Fibroblast of mammary gland (primary cell): ENCODE measurements around the gene RFX1.

Source experiments
- DNase-seq: peaks from one replicate; pipeline ENCODE4 v3.0.0-alpha.2; 2010; ENCODE audit warnings: low read depth
- H3K4me3 ChIP-seq: 2 replicates; pipeline ENCODE4 v1.5.1; 2011; ENCODE audit warnings: low read depth, mild to moderate bottlenecking, low read length, moderate library complexity; ENCODE audit not compliant: control insufficient read depth
- CTCF ChIP-seq: conservative IDR thresholded peaks from 2 replicates; pipeline ENCODE4 v1.5.1; 2011; ENCODE audit warnings: low read depth, low read length, inconsistent platforms; ENCODE audit not compliant: control insufficient read depth, insufficient read depth

The RFX1 gene

DNA sequence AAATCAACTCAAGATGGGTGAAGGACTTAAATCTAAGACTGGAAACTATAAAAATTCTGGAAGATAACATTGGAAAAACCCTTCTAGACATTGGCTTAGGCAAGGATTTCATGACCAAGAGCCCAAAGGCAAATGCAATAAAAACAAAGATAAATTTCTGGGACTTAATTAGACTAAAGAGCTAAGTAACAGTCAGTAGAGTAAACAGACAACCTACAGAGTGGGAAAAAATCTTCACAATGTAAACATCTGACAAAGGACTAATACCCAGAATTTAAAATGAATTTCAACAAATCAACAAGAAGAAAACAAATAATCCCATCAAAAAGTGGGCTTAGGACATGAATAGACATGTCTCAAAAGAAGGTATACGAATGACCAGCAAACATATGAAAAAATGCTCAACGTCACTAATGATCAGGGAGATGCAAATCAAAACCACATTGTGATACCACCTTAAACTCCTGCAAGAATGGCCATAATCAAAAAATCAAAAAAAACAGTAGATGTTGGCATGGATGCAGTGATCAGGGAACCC is 6.3 kb upstream of the RFX1 start:
- no peak for TF ChIP-seq CTCF
- no peak overlapping the region for H3K4me3 ChIP-seq
- DNase-seq, result no peak

GRCh38 chr19:14006766-14007562 is 844 bp upstream of the RFX1 start:
- DNase-seq, result no peak
- peak overlapping the region; percentile 76 for H3K4me3 ChIP-seq
- TF ChIP-seq CTCF, result no peak

DNA sequence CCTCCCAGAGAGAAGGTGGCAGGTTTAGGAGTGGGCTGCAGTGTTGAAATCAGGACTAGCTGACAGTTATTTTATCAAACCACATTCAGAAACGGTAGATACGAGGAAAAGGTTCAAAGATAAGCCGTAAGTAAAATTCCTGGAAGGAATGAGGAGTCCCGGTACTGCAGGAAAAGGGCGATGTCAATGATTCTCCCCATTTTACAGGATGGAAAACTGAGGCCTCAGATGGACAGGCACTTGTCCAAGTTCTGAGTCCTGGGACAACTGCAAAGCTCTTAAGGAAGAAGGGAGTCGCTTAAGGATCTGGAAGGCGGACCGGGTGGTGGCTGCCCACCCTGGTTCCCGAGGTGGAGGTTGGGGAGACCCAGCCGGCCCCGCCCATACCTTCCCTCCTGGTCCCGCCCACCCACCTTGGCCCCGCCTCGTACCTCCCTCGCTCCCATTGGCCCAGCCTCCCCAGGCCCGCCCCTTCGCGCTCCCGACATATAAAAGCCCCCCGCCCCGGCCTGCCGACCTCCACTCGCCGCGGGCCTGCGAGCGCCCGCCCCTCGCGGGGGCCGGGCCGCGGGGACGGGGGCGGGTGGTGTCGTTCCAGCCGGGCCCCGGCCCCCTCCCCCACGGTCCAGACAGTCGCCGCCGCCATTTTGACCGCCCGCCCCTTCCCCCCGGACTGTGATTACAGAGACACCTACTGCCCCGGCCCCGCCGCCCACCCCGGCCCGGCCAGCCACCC is 603 bp downstream of the RFX1 start:
- peak; percentile 75 for DNase-seq
- TF ChIP-seq CTCF, result no peak
- H3K4me3 ChIP-seq, result peak overlapping the region; percentile 76

- DNase-seq, result peak; percentile 38
- no peak for TF ChIP-seq CTCF
- H3K4me3 ChIP-seq, result peak overlapping the region; percentile 27
These were observed 1.3 kb downstream of the RFX1 start for GRCh38 chr19:14004619-14005348.

DNA sequence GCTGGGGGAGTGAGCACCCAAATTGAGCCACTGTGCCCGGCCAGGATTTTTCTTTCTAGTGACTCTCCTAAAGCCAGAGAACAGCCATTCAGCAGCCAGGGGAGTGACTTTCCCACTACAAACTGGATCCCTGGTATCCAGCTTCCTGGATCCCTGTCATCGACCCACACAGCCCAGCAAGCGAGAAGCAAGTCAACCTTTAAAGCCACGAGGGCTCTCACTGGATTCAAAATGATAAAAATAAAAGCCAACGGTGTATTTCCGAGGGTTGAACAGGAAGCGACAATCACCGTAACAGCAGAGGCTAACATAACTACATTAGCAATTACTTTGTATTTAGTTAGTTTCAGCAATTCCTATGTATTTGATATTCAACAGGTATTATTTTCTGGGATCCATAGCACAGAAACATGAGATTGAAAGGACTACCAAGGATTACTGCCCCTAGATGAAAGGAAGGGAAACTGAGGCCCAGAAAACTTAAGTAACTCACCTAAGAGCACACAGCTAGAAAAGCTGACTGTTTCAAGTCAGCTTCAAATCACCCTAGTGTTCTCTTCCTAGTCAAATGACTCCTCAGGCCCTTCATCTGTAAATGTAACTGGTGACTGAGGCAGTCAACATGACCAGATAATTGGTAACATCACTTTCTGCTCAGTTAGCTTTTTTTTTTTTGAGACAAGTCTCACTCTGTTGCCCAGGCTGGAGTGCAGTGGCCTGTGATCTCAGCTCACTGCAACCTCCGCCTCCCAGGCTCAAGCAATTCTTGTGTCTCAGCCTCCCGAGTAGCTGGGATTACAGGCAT is 2.7 kb downstream of the RFX1 start:
- peak; percentile 40 for DNase-seq

More for the DNA sequence above, 2.7 kb downstream of the RFX1 start:
- TF ChIP-seq CTCF, result no peak
- no peak overlapping the region for H3K4me3 ChIP-seq
